Nephron (organoid): ENCODE results near the gene ADAMTS12.

ENCODE experiments used
- H3K27ac Mint-ChIP-seq, 3 experiments: 2 replicates each; pipeline ENCODE4 v1.8.0; 2020; ENCODE audit warnings: mixed read lengths in 3 of 3, mild to moderate bottlenecking in 2 of 3, moderate library complexity in 1 of 3
- H3K27me3 Mint-ChIP-seq: 2 replicates; pipeline ENCODE4 v1.8.0; 2021; ENCODE audit warnings: low read depth, mild to moderate bottlenecking, moderate library complexity, mixed read lengths
- H3K36me3 Mint-ChIP-seq: 2 replicates; pipeline ENCODE4 v1.8.0; 2020; ENCODE audit warnings: low read depth, mixed read lengths
- H3K4me1 Mint-ChIP-seq: 2 replicates; pipeline ENCODE4 v1.8.0; 2020; ENCODE audit warnings: mixed read lengths
- H3K4me3 Mint-ChIP-seq, 3 experiments: 2 replicates each; pipeline ENCODE4 v1.8.0; 2020; ENCODE audit warnings: mild to moderate bottlenecking in 3 of 3, mixed read lengths in 3 of 3, moderate library complexity in 2 of 3
- H3K9me3 Mint-ChIP-seq: 2 replicates; pipeline ENCODE4 v1.8.0; 2020; ENCODE audit warnings: mixed read lengths
- TF ChIP-seq, protein P1 (sequence below), 3 experiments: fragments of 200-600 bp; sonication (generic); IDR thresholded peaks; one replicate each; pipeline ENCODE4 v1.5.0; 2021; ENCODE audit warnings: antibody characterized with exemption in 3 of 3; ENCODE audit not compliant: unreplicated experiment in 3 of 3

The ADAMTS12 gene

DNA sequence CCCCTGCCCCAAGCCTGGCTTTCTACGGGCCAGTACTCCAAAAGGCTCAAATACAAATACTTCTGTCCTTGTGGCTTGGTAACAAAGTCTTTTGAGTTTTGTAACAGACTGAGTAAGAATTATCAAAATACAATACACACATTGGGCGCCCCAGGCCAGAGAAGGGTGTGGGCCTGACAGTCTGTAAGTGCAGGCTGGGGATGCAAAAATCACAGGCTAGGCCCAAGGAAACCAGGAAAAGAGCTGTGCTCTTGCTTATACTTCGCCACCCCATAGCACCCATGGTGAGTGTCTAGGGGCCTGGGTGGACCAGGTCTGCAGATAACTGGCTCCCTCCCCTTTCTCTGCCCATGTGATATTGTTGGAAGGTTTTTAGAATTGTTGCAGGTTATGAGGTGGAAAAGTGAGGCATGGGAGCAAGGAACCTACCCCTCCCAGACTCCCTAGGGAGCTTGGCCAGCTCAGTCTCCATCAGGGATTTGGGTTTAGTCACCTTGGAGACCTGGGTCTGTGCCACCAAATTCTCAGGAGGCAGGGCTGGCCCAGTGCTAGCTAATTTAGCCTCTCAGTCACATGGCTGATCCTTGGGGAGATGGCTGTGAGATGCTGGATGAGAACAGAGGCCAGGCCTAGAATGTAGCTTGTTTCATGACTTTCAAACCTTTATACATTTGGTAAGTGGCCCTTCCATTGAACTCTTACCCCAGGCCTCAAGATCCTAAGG lies 378.2 kb downstream of the ADAMTS12 start:
- TF ChIP-seq, protein P1, sequence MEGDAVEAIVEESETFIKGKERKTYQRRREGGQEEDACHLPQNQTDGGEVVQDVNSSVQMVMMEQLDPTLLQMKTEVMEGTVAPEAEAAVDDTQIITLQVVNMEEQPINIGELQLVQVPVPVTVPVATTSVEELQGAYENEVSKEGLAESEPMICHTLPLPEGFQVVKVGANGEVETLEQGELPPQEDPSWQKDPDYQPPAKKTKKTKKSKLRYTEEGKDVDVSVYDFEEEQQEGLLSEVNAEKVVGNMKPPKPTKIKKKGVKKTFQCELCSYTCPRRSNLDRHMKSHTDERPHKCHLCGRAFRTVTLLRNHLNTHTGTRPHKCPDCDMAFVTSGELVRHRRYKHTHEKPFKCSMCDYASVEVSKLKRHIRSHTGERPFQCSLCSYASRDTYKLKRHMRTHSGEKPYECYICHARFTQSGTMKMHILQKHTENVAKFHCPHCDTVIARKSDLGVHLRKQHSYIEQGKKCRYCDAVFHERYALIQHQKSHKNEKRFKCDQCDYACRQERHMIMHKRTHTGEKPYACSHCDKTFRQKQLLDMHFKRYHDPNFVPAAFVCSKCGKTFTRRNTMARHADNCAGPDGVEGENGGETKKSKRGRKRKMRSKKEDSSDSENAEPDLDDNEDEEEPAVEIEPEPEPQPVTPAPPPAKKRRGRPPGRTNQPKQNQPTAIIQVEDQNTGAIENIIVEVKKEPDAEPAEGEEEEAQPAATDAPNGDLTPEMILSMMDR (IDR thresholded peaks at IDR 0.05; ENCODE audit: unreplicated experiment in 3 of 3): no peak
- H3K4me3 Mint-ChIP-seq: no peak overlapping the region
- H3K4me1 Mint-ChIP-seq: no peaks in the 10 kb centered on the region

DNA sequence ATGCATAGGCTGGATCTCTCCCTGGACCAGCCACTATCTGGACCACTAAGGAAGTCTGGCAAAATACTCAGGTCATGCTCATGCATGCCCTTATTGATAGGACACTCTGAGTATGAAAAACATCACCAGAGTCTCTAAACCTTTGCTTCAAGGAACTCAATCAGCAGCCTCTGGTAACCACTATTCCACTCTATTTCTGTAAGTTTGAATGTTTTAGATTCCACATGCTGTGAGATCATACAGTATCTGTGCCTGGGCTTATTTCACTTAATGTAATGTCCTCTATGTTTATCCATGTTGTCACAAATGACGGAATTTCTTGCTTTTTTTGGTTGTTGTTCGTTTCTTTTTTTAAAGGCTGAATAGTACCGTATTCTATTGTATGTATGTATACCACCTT lies 382.8 kb downstream of the ADAMTS12 start:
- no peaks in the 10 kb centered on the region for H3K4me1 Mint-ChIP-seq
- no peaks in the 10 kb centered on the region for H3K36me3 Mint-ChIP-seq
- H3K9me3 Mint-ChIP-seq: no peaks in the 10 kb centered on the region
- TF ChIP-seq, protein P1 (IDR thresholded peaks at IDR 0.05; ENCODE audit: unreplicated experiment in 3 of 3): no peak
- no peak overlapping the region for H3K27ac Mint-ChIP-seq
- H3K27me3 Mint-ChIP-seq: no peaks in the 10 kb centered on the region
- H3K4me3 Mint-ChIP-seq: no peak overlapping the region

More for the DNA sequence above, 378.2 kb downstream of the ADAMTS12 start:
- H3K27ac Mint-ChIP-seq: no peak overlapping the region
- no peaks in the 10 kb centered on the region for H3K36me3 Mint-ChIP-seq
- H3K27me3 Mint-ChIP-seq: no peaks in the 10 kb centered on the region
- peaks cover 6% of the 10 kb centered on the region for H3K9me3 Mint-ChIP-seq

DNA sequence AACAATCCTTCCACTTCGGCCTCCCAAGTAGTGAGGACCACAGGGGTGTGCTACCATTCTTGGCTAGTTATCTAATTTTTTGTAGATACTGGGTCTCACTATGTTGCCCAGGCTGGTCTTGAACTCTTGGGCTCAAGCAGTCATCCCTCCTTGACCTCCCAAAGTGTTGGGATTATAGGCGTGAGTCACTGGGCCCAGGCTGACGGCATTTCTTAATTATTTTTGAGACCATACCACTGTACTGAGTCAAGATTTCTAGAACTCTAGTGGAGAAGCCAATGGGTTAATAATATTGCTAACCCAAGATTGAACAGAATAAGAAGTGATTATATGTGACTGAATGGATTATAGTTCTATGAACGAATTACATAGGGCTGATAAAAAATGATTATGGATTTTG lies 384.4 kb downstream of the ADAMTS12 start:
- H3K4me3 Mint-ChIP-seq: no peak overlapping the region
- H3K27me3 Mint-ChIP-seq: no peaks in the 10 kb centered on the region
- TF ChIP-seq, protein P1 (IDR thresholded peaks at IDR 0.05; ENCODE audit: unreplicated experiment in 3 of 3): no peak
- H3K4me1 Mint-ChIP-seq: no peaks in the 10 kb centered on the region
- no peak overlapping the region for H3K27ac Mint-ChIP-seq
- H3K9me3 Mint-ChIP-seq: no peaks in the 10 kb centered on the region
- H3K36me3 Mint-ChIP-seq: no peaks in the 10 kb centered on the region

DNA sequence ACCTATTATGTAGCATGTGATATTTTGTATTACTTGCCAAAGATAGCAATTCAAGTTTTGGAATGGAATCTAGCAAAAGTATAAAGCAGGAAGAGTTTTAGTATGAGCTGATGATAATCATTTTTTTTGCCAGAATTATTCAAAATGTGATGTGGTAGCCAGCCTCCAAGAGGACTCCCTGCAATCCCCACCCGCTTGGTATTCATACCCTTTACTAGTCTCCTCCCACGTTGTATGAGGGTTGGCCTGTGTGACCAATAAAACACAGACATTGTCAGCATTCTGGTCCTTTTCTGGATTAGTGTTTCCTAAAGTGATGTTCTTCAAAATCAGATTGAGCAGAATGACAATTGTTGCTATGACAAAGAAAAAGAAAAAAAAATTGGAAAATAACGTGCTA lies 387.2 kb downstream of the ADAMTS12 start:
- Mint-ChIP-seq H3K27me3 (no peaks in the 10 kb centered on the region), H3K4me3 (no peak overlapping the region), H3K9me3 (no peaks in the 10 kb centered on the region), H3K36me3 (no peaks in the 10 kb centered on the region), H3K4me1 (no peaks in the 10 kb centered on the region), H3K27ac (no peak overlapping the region)
- TF ChIP-seq, protein P1 (IDR thresholded peaks at IDR 0.05; ENCODE audit: unreplicated experiment in 3 of 3): no peak

DNA sequence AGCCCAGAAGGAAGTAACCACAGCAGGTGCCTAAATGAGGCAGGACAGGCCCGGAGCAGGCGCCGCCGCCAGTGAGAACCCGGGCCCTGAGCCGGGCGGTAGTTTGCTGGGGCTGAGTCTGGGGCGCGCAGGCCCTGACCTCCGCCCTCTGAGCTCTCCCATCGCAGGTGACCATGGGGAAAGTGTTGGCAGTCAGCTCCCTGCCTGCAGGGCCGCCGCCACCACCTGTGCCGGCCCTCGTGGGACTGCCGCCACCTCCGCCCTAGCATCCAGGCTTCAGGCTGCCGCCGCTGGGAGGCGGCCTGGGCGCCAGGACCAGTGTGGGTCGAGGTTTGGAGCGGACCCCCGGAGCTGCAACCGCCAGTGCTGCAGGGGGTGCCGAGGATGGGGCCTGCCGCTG lies 389.9 kb downstream of the ADAMTS12 start:
- no peaks in the 10 kb centered on the region for H3K4me1 Mint-ChIP-seq
- H3K9me3 Mint-ChIP-seq: no peaks in the 10 kb centered on the region
- no peaks in the 10 kb centered on the region for H3K27me3 Mint-ChIP-seq
- no peak overlapping the region for H3K27ac Mint-ChIP-seq
- no peak overlapping the region for H3K4me3 Mint-ChIP-seq
- no peaks in the 10 kb centered on the region for H3K36me3 Mint-ChIP-seq
- TF ChIP-seq, protein P1 (IDR thresholded peaks at IDR 0.05; ENCODE audit: unreplicated experiment in 3 of 3): no peak

DNA sequence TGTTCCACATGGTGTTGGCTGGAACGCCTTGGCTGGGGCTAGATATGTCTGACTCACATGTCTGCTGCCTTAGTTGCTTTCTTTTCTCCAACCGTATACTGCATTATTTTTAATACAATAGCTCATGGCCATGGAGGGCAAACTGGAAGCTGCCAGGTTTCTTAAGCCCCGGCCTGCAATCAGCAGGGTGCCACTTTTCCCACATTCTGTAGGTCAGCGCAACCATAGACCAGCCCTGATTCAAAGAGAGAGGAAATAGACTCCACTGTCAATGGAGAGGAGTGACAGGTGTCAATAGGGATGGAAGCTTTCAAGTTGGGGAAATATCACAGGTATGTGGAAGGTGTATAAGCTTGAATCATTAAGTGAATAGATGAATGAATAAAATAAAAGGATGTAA lies 390.5 kb downstream of the ADAMTS12 start:
- Mint-ChIP-seq H3K27me3 (no peaks in the 10 kb centered on the region), H3K9me3 (no peaks in the 10 kb centered on the region), H3K27ac (no peak overlapping the region), H3K4me1 (no peaks in the 10 kb centered on the region), H3K4me3 (no peak overlapping the region), H3K36me3 (no peaks in the 10 kb centered on the region)
- TF ChIP-seq, protein P1 (IDR thresholded peaks at IDR 0.05; ENCODE audit: unreplicated experiment in 3 of 3): no peak
